CD4-positive, alpha-beta T cell treated with Interferon alpha-2 for 1 hour (primary cell): Measurements from ENCODE around the gene ADGRL1.
"Not testable (repeated sequence)": the region's sequence is repeated elsewhere in the genome, so short reads cannot be mapped to it uniquely, and the experiment has no call there.

Source experiments
- DNase-seq, 2 donors: peaks; one replicate each; pipeline ENCODE4 v3.0.0-alpha.2; 2020 to 2022

The ADGRL1 gene

DNA sequence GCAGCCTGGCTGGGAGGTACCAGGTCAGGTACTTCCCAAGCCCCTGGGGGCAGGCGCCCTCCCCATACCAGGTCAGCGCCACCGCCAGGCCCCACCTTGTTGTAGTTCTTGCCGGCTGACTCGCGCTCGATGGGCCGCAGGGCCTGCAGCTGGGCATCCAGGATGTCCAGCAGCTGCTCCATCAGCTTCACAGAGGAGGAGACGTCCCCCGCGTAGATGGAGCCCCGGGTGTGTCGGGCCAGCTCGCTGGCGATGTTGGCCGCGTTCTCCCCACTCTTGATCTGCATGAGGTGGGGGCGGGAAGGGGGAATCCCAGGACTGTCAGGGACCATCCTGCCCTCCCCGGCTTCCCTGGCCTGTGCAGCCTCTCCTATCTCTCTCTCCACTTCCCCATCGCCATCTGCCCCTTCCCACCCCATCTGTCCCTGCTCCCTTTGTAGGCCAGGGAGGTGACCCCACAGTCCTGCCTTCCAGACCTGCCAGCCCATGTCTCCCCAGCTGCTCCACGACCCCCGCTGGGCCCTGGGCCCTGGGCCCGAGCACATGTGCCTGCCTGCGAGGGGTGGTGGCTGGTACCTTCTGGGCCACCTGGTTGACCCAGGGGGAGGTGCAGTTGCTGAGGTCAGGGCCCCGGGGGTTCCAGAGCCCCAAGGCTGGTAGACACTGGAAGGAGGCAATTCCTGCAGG lies 45.8 kb downstream of the ADGRL1 start:
- no peak for DNase-seq

DNA sequence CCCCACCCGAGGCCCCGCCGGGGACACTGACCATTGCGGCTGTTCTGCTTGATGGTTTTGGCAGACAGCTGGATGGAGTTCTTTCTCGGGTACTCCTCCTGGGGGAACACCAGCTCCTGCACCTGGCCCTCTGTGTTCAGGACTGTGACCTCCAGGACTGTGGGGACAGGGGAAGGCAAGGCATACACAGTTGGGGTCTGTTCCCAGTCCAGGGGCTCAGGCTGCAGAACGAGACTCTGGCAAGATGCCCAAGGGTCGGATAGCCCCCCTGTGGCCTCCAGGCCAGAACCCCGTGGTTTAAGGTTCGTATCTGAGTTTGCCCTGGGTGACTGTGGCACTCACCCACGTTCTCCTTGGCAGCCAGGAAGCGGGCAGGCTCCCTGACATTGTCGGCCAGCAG lies 46.9 kb downstream of the ADGRL1 start:
- no peak for DNase-seq

DNA sequence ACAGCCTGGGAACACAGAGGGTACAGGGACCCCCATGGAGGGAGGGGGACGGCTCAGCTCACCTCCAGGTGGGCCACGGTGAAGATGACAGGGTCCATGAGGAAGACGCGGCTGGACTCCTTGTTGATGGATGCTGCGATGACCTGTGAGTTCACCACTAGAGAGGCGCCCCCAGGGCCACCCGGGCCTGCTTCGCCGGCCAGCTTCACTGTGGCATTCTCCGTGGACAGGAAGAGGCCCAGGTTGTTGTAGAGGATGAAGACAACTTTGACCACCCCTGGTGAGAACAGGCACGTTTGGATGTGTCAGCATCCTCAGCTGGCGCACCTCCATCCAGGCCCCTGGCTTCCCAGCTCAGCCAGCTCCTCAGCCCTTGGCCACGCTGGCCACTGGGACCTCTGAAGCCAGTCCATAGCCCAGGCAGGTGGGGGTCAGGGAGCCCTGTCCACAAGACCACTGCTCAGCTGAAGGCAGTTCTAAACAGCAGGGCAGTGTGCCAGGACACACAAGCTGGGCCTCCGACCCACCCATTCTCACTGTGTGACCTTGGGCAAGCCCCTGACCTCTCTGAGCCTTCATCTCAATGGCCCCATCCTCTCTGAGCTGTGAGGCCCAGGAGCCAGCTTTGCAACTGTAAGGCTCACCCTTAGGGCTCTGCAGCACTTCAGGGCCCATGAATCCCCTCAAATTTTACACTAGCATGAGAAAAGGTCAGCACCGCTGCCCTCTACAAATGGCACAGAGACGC lies 47.5 kb downstream of the ADGRL1 start:
- DNase-seq: no peak

DNA sequence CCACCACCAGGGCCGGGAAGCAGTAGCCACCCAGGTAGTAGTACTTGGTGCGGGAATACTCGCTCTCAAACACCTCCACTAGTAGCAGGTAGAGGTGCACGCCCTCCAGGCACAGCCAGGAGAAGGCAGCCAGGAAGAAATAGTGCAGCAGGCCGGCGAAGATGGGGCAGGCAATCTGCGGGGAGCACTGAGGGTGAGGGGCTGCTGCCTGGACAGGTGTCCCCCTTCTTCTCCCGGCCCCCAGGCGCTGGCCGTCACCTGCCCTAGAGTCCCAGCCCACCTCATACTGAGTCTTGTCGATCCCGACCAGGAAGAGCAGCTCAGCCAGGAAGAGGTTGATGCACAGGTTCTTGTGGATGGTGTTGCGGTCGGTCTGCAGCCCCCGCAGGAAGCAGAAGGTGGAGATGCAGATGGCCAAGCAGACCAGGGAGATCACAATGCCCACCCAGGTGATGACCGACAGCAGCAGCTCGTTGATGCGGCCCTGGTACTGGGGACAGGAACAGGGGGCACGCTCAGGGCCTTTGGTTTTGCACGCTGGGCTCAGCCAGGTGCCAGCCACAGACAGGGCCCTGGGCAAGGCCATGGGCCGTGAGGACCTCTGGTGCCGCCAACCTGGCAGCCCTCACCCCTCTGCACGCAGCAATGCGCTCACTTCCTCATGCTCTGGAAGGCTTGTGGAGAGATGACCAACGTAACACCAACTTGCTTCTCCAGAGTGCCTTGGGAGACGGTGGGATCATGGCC lies 48.8 kb downstream of the ADGRL1 start:
- no peak for DNase-seq

DNA sequence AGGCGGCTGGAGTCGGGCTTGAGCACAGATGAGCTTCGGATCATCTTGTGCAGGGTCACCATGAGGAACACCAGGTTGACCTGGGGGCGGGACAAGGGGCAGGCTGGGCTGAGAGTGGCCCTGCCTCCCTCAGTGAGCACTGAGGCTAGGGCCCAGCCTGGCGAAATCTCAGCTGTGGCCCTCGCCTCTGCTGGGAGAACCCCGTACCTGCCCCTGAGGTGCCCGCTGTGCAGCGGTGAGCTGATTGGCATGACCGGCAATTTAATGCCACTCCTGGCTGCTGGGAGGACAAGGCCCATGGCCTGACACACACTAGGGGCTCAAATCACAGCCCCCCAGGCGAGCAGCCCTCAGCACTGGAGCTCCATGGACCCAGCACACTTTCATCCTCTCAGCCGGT lies 49.8 kb downstream of the ADGRL1 start:
- DNase-seq: no peak

DNA sequence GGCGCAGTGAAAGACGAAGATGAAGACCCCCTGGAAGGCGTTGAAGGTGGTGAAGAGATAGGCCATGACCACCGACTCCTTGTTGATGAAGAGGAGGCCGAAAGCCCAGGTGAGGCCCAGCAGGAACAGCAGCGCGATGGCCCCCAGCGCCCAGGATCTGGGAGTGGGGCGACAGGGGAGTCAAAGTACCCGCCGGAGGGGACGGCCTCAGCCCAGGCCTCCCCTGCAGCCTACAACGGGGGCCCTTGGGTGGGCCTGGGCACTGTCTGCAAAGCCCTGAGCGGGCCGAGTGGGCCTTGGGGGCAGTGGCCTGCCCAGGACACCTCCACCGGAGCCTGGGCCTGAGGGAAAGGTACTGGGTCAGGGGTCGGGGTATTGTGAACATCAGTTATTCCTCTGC lies 50.6 kb downstream of the ADGRL1 start:
- DNase-seq: no peak

DNA sequence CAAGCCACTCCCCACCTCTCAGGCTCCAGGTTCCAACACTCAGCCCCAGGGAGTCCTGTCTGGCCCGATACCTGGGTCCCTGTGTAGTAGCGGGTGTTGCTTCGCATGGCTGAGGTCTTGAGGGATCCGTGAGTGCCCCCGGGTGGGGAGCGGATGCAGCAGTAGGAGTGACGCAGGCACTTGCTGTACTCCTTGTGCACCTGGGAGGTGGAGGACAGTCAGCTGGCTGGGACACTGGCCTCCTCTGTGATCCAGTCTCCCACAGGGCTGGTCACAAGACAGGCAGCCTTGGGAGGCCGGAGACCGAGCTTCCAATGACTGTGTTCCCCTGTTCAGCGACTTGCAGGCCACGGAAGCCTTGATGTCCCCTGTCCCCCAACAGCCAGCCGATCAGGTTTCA lies 53.3 kb downstream of the ADGRL1 start:
- DNase-seq: no peak

DNA sequence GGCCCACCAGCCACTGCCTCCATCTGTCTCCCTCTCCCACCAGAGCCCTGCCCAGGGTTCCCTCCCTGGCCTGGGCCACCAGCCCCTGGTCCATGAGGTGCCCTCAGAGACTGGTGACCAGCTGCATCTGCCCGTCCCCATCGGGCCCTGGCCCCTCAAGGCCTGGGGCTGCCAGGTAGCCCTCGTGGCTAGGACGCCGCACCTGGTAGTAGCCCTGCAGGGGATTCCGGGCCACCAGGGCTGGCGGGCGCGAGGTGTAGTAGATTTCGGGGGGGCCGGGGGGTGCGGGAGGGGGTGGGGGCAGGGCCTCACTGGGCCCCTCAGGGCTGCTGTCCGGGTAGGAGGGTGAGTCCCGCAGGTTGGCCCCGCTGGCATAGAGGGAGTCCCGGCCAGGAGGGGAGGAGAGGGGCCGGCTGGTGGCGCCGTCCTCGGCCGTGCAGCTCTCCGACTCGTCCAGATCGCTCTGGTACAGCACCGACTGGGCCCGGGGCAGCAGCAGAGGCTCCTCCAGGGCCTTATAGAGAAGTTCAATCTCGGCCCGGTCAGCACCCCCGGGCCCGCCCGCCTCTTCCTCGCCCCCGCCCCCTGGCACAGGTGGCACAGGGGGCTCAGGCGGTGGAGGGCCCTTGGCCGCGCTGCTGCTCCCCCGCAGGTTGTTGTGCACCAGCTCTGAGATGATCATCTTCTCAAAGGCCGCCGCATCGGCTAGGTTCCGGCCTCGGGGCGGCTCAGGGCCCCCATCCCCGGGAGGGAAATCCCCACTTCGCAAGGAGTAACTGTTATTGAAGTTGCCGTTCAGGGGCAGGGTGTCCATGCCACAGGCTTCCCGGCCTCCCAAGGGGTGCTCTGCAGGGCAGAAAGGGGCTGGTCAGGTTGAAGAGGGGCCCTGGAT lies 55.0 kb downstream of the ADGRL1 start:
- no peak for DNase-seq

DNA sequence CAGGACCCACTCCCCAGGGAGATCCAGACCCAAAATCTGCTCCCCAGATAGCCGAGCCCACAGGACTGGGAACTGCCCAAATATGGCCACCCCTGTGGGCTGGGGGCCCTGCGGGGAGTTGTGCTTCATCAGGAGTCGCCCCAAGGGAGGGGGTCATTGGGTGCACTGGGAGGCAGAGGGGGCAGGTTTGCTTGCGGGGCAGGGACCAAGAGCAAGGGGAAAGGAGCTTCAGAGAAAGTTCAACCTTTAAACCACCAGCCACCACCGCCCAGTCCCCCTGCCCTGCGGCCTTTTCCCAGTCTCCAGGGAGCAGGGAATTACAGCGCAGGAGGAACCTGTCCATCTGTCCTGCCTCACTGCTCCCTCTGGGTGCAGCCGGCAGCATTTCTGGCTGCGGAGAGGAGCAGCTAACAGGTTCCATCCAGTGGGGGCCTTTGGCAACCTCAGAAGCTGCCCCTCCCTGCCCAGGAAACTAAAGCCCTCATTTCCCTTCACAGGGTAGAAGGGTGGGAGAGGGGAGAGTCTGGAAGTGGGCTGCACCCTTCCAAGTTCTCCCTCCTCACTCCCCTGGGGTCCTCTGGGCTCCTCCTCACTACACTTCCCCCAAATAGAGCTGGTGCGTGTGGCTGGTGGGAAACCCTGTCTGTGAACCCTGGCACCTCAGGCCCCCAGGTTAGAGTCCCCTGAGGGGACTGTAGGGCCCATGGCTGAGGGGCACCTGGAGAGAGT lies 55.8 kb downstream of the ADGRL1 start:
- DNase-seq: peak in 1 of 2 donors; percentile 15

DNA sequence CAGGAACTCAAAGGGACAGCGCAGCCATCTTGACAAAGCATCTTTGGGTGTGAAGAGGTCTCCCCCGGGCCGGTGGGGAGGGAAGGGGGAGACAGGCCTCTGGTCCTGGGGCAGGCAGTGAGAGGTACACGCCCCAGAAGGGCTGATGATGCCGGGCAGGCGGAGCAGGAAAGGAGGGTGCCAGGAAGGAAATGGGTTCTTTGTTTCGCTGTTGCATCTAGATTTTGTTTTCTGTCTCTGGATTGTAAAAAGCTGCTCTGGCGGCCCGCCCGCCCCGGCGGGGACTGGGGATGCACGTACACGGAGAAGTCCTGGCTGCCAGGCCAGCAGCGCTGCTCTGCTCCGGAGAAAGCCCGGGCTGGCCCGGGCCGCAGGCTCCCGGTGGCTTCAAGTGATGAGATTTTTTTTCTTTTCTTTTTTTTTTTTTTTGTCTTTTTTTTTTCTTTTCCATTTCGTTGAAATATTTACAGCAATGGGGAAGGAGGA lies 56.4 kb downstream of the ADGRL1 start:
- DNase-seq: peak; percentile 53 to 72

DNA sequence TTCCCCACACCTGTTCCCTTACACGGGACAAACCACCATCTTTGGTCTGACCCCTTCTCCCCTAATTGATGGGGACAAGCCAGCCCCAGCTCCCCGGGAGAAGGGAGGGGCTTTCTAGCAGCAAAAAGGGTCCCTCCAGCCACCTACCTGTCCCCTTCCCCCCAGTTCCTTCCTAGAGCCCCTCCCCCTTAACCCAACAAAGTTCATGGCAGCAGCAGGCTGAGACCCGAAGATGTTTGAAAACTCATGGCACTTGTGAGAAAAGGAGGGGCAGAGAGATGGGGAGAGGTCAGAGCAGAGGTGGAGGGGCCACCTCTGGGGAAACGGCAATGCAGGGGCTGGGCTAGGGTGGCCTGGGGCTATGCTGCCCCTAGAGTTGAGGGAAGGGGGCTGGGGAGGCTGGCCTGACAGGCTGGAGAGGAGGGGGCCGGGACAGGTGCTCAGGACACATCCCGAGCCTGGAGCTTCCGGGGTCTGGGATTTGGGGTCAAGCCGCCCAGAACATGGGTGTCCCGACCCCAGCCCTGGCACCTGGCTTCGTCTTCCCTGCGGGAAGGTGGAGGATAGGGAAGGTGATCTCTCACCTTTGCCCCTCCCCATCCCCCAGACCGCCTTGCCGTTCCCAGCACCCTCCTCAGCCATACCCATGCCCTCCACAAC lies 57.1 kb downstream of the ADGRL1 start:
- no peak for DNase-seq

DNA sequence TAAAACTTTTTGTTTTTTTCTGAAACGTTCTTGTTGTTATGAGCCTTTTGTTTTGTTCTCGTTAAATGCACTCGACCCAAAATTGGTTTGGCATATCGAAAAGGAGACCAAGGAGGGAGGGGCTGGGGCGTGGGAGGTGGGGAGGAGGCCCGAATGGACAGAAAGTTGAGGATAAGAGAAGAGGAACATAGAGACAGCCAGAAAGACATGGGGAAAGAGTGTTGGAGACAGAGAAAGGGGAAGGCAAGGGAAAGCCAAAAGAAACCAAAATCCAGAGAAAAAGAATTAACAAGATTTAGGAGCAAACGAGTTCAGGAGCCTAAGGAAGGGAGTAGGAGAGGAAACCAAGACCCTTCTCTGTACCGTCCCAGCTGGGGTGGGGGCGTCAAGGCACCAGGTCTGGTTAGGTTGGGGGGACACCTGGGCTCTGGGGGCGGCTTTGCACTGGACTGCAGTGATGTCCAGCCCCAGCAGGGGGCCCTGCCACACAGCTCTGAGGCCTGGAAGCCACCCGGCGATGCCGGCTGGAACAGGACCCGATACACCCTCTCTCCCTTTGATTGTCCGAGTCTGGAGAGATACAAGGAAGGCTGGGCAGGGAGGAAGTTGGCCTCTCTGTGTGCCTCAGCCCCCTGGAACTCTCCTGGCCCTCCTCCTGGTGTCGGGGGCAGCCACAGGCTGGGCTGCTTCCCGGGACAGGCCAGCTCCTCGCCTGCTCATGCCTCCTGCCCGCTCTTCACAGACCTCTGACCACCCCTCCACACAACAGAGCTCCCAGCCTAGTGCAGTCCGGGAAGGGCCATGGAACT lies 58.0 kb downstream of the ADGRL1 start:
- peak; percentile 41 to 68 for DNase-seq

DNA sequence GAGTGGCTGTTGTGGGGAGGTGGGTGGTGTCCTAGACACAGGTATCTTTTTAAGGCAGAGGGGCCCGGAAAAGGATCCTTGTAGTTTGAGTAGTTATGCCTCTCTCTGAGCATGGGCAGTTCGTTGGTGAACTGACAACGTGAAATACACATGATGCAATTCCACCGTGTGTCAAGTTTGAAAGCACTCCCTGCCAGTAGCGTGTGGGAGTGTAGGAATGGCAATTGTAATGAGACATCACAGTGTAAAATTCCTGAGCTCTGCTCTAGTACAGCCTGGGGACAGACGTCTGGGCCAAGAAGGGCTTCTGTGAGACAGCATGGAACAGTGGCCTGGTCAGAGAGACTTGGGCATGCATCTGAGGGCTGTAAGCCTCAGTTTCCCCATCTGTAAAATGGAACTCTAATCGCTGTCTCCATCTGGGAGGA lies 59.2 kb downstream of the ADGRL1 start:
- DNase-seq: no peak

DNA sequence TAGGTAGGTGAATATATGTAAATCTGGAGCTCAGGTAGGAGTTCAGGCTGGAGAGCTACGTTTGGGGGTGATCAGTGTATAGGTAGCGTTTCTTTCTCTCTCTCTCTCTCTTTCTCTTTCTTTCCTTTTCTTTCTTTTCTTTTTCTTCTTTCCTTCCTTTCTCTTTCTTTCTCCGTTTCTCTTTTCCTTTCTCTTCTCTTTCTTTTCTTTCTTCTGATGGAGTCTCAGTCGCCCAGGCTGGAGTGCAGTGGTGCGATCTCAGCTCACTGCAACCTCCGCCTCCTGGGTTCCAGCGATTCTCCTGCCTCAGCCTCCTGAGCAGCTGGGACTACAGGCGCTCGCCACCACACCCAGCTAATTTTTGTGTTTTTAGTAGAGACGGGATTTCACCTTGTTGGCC lies 59.8 kb downstream of the ADGRL1 start:
- not testable (repeated sequence) for DNase-seq

DNA sequence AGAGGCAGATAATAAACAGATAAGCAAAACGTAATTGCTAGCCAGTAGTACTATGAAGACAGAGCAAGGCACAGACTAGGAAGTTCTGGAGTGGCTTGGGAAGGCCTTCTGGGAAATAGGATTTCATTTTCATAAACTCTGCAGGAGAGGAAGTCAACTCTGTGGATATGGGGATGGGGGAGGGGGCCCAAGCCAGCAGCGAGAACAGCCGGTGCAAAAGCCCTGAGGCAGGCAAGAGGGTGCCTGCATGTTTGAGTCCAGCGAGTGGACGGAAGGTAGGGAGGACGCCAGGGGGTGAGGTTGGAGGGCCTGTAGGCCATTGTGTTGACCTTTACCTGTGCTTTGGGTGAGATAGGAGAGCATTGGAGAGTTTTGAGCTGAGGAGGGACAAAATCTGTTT lies 60.6 kb downstream of the ADGRL1 start:
- DNase-seq: no peak

DNA sequence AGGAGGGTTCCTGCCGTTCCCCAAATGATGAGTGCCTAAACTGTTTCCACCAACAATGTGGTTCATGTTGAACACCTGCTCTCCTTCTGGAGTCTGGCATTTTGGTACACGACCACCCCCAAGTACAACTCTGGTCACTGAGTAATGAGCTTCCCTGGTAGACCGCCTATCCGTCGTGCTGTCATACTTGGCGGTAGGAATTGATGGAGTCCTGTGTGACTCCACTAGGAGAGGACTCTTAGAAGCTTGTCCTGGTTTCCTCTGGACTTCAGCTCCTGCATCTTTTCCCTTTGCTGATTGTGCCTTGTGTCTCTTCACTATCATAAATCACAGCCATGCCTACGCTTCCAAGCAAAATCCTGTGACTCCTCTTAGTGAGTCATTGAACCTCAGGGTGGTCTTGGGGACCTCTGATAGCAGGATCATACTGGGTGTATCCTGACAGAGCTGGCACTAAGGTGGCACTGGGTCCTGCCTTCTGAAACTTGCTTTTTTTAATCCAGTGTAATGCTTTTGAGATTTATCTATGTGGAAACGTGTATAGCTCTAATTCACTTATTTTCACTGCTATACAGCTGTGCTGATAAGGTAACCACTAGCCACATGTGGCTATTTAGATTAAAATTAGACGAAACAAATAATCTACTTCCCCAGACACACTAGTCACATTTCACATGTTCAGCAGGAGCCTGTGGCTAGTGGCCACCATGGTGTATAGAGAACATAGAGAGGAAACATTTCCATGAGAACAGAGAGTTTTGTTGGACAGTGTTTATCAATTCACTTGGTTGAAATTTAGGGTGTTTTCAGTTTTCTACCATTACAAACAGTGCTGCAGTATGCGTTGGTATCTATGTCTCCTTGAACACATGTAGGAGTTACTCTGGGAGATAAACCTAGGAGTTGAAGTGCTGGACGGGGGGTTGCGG lies 63.4 kb downstream of the ADGRL1 start:
- DNase-seq: no peak

DNA sequence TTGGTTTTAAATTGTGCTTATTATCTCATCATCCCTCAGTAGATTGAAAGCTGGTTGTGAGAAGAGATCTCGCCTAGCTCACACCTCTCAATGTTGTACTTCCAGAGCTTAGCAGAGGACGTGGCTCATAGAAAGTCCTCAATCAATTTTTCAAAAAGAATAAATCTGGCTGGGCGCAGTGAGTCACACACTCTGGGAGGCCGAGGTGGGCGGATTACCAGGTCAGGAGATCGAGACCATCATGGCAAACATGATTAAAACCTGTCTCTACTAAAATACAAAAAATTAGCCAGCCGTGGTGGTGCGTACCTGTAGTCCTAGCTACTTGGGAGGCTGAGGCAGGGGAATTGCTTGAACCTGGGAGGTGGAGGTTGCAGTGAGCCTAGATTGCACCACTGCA lies 64.9 kb downstream of the ADGRL1 start:
- no peak for DNase-seq

DNA sequence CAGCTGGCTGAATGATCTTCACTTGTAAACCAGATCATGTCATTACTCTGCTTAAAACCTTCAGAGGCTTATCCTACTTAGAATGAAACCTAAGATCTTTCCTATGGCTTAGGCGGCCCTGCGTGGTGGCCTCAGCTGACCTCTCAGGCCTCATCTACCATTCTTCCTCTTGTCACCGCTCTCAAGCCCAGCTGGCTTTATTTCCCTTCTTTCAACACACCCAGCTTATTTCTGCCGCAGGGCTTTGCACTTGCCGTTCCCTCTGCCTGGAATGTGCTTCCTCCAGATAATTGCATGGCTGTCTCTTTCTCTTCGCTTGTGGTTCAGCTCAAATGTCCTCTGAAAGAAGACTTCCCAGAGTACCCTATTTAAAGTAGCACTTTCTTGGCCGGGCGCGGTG lies 66.0 kb downstream of the ADGRL1 start:
- no peak for DNase-seq

DNA sequence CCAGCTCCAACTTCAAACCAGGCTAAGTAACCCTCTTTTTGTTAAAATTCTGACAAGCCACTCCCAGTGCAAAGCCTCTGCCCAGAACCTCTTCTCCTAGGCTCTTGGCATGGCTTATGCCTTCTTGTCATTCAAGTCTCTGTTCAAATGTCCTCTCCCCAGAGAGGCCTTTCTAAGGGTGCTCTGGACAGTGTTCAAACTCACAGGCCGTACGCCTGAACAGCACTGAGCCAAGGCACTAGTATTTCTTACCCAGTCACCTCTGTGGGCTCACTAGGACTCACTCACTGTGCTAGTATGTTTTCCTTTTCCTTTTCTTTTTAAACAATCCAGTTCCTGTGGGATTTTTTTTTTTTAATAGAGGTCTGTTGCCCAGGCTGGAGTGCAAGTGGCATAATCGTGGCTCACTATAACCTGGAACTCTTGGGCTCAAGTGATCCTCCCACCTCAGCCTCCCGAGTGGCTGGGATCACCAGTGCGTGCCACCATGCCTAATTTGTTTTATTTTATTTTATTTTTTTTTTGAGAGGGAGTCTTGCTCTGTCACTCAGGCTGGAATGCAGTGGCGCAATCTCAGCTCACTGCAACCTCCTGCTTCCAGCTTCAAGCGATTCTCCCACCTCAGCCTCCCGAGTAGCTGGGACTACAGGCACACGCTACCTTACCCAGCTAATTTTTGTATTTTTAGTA lies 67.2 kb downstream of the ADGRL1 start:
- DNase-seq: no peak
